Measurements from ENCODE around the gene MRPS24.

- TF ChIP-seq ZNF384 (IDR thresholded peaks at IDR 0.05) (no peak), FOXM1 (IDR thresholded peaks at IDR 0.05; ENCODE audit: borderline replicate concordance) (no peak), ARNT (IDR thresholded peaks at IDR 0.05) (no peak), L3MBTL2 (conservative IDR thresholded peaks at IDR 0.05) (no peak), LEF1 (IDR thresholded peaks at IDR 0.05; ENCODE audit: borderline replicate concordance) (no peak), BHLHE40 (IDR thresholded peaks at IDR 0.05; ENCODE audit: borderline replicate concordance) (no peak)
These were observed 17.5 kb downstream of the MRPS24 start for GRCh38 chr7:43851805-43852204.
